ENCODE data around the gene WDR49.

The WDR49 gene

GRCh38 chr3:167484551-167484950 lies 169.2 kb downstream of the WDR49 start:
- DNase-seq (ENCODE audit: insufficient read length, low spot score) (no peak), FAIRE-seq (no peak)
- no peak for TF ChIP-seq CTCF (IDR thresholded peaks at IDR 0.05; ENCODE audit: insufficient read depth, missing control alignments)

- DNase-seq (ENCODE audit: insufficient read length, low spot score) (no peak), FAIRE-seq (peak; percentile 89)
- TF ChIP-seq CTCF (IDR thresholded peaks at IDR 0.05; ENCODE audit: insufficient read depth, missing control alignments): no peak
Measured at GRCh38 chr3:167483708-167484475, 169.8 kb downstream of the WDR49 start.

GRCh38 chr3:167481164-167481563 lies 172.6 kb downstream of the WDR49 start:
- TF ChIP-seq CTCF (IDR thresholded peaks at IDR 0.05; ENCODE audit: insufficient read depth, missing control alignments): no peak
- FAIRE-seq: no peak
- no peak for DNase-seq (ENCODE audit: insufficient read length, low spot score)

DNA sequence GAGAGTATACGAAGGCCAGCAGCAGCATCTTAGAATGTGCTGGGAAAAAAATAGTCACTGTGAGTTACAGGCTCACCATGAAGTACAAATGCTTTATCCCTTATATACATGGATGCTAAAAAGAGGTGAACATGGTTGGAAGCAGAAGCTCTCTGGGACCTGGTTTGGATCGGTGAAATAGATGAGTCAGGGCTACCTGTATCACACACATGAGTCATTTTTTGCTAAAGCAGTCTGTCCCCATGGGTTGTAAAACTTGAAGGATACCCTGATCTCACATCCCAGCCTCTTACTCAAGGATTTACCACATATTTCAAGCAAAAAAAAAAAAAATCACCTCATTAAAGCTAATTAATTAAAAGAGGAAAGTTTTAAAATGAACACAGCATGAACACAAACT lies 173.0 kb downstream of the WDR49 start:
- no peak for FAIRE-seq
- no peak for TF ChIP-seq CTCF (IDR thresholded peaks at IDR 0.05; ENCODE audit: insufficient read depth, missing control alignments)
- no peak for DNase-seq (ENCODE audit: insufficient read length, low spot score)

DNA sequence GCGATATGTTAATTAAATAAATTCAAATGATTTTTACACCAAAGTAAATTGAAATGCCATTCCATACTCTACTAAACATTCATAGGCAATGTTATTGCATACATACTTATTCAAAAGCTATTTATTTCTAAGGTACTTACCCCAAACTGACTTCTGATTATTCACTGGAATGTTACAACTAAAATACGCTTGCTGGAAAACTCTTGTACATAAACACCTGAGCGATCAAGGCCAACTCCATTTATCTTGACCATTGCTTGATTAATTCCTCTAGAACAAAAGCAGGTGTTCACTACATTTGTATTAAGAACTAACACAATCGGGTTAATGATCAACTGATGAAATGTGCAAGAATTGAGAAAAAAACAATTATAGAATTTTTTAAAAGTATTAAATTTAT lies 179.9 kb downstream of the WDR49 start, which contains the start of gene SERPINI2:
Gene SERPINI2, minus strand, starts transcription at position 180 of the 400 bp plus-strand sequence. CDS start 2,208 bp downstream, outside the sequence.
- DNase-seq (ENCODE audit: insufficient read length, low spot score): no peak
- FAIRE-seq: no peak
- TF ChIP-seq CTCF (IDR thresholded peaks at IDR 0.05; ENCODE audit: insufficient read depth, missing control alignments): no peak

DNA sequence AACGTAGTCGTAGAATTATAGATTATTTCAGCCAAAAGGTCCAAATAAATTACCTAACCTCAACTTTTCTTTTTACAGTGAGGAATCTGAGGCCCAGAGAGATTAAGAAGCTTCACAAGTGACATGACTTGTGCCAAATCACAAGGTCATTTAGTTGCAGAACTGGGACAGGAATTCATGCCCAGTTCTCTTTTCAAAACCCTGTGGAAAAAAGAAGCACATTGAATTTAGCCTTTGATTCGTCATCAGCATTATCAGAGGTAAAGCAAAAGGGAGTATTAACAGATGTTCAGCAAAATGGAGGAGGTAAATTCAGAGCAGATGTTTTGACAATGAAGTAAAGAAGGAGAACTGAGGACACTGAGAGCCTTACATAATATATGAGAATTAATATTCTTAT lies 184.4 kb downstream of the WDR49 start:
- FAIRE-seq: no peak
- TF ChIP-seq CTCF (IDR thresholded peaks at IDR 0.05; ENCODE audit: insufficient read depth, missing control alignments): no peak
- no peak for DNase-seq (ENCODE audit: insufficient read length, low spot score)

GRCh38 chr3:167467848-167468611 lies 185.7 kb downstream of the WDR49 start:
- no peak for FAIRE-seq

More at GRCh38 chr3:167467848-167468611, 185.7 kb downstream of the WDR49 start:
- TF ChIP-seq CTCF (IDR thresholded peaks at IDR 0.05; ENCODE audit: insufficient read depth, missing control alignments): no peak
- DNase-seq (ENCODE audit: insufficient read length, low spot score): no peak

Measured in D721Med (cell line).